Choroid plexus epithelial cell (primary cell): Measurements from ENCODE around the gene UNC45A.

Experiments used
- DNase-seq: peaks from one replicate; pipeline ENCODE4 v3.0.0-alpha.2; 2010; ENCODE audit warnings: low read depth
- H3K4me3 ChIP-seq: 2 replicates; pipeline ENCODE4 v1.5.1; 2011; ENCODE audit warnings: low read depth, mild to moderate bottlenecking, control low read depth, low read length, moderate library complexity
- TF ChIP-seq, protein P1 (sequence below): conservative IDR thresholded peaks from 2 replicates; pipeline ENCODE4 v1.5.1; 2011; ENCODE audit warnings: low read depth, mild to moderate bottlenecking, control low read depth, inconsistent platforms, low read length, moderate library complexity

UNC45A gene

DNA sequence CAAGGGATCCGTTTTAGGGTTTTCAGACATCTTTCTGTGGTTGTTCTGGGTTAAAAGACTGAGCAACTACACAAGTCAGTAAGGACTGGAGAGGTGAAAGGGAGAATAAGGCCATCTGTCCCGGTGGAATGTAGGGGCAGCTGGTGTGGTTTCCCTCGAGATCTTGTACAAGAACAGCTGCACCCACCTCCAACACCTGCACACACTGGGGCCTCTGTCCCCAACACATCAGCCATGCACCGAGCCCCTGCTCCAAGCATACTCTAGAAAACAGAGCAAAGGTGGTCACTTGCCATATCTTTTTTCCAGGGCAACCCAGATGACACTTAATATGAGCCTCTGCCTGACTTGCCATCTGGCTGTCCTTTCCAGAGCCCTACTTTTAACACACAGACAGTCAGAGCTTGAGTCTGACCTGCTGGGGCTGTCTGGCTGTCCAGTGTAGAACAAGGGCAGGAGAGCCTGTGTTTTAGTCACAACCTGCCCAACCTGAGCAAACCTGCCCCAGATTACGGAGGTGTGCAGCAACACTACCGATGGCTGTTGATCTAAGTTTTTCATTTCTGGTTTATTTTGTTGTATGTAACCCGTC is 19.8 kb upstream of the UNC45A start:
- TF ChIP-seq, protein P1, sequence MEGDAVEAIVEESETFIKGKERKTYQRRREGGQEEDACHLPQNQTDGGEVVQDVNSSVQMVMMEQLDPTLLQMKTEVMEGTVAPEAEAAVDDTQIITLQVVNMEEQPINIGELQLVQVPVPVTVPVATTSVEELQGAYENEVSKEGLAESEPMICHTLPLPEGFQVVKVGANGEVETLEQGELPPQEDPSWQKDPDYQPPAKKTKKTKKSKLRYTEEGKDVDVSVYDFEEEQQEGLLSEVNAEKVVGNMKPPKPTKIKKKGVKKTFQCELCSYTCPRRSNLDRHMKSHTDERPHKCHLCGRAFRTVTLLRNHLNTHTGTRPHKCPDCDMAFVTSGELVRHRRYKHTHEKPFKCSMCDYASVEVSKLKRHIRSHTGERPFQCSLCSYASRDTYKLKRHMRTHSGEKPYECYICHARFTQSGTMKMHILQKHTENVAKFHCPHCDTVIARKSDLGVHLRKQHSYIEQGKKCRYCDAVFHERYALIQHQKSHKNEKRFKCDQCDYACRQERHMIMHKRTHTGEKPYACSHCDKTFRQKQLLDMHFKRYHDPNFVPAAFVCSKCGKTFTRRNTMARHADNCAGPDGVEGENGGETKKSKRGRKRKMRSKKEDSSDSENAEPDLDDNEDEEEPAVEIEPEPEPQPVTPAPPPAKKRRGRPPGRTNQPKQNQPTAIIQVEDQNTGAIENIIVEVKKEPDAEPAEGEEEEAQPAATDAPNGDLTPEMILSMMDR: no peak
- DNase-seq: no peak
- no peak overlapping the region for H3K4me3 ChIP-seq

DNA sequence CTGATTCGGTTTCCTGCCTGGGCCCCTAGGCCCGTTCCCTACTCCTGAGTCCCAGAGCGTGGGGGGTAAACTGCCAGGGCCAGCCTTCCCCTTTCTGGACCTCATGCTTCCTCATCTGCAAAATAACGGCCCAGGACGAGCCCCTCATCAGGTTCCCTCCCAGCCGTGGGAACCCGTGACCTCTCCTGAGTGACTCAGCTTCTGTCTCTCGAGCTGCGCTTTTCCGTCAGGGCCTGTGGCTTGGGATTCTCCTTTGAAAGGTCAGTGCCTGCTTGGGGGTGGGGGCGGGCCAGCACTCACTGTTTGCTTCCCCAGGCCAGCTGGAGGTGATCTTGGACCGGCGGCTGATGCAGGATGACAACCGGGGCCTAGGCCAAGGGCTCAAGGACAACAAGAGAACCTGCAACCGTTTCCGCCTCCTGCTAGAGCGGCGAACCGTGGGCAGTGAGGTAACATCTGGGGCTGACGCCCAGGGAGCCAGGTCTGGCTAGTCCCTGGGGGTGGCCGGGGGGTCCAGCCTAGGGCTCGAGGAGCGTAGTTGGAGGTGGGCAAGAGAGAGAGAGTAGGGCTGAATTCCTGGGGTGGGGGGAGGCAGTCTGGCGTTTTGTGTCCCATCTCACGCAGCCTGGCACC is 19.2 kb upstream of the UNC45A start:
- TF ChIP-seq, protein P1: no peak
- no peak overlapping the region for H3K4me3 ChIP-seq
- DNase-seq: peak; percentile 80

DNA sequence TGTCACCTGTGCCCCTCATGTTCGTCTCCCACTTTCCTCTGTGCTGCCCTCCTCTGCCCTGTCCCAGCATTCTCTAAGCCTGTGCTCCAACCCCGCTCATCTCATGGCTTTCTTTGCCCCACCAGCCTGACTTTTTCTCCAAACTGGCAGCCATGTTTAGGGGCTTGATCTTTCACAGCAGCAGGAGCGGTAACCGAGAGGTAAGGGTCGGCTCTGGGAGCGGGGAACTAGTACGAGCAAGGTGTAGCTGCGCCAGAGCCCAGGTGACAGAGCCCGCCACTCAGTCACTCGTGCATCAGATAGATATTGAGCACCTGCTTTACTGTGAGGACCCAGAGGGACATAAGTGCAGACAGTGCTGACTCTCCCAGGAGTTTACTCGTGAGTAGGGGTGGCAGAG is 18.6 kb upstream of the UNC45A start:
- no peak for DNase-seq
- TF ChIP-seq, protein P1: no peak
- no peak overlapping the region for H3K4me3 ChIP-seq

DNA sequence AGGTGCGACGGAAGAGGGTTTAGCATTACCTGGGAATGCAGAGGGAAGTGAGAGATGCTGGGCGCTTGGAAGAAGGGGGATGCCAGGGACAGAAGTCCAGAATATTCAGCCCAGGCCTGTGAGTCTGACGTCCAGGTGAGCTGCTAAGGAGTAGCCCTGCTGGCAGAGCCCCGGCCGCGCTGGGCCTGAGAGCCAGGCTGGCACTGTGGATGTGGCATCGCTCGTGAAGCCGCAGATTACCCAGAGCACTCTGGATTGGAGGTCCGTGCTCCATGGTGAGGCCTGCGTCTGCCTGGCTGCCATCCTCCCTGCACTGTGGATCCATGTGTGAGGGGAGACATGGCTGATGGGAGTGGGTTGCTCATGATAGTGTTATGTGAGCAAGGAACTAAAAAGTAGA is 17.5 kb upstream of the UNC45A start:
- TF ChIP-seq, protein P1: no peak
- no peak overlapping the region for H3K4me3 ChIP-seq
- DNase-seq: no peak

- DNase-seq: no peak
- TF ChIP-seq, protein P1: no peak
- no peak overlapping the region for H3K4me3 ChIP-seq
Observed at GRCh38 chr15:90918034-90918788, 16.9 kb upstream of the UNC45A start.

GRCh38 chr15:90918835-90919234 is 16.2 kb upstream of the UNC45A start:
- no peak for DNase-seq
- no peak overlapping the region for H3K4me3 ChIP-seq
- TF ChIP-seq, protein P1: no peak
